Upper lobe of left lung (tissue), 4 donors: ENCODE measurements around the gene EXOC4.

Experiments used
- CTCF ChIP-seq, 6 experiments: fragments of 450-650 bp in 4 of 6; fragments of 200-600 bp in 2 of 6; sonication (generic) in 2 of 6; IDR thresholded peaks; one replicate each; pipeline ENCODE4 v1.5.1; 2016 to 2019; ENCODE audit warnings: antibody characterized with exemption in 6 of 6
- EP300 ChIP-seq, 4 donors: sonication (generic); formaldehyde crosslinking; IDR thresholded peaks; one replicate each; pipeline ENCODE4 v1.5.1; 2017; ENCODE audit warnings: antibody characterized with exemption in 4 of 4, control low read depth in 2 of 4
- POLR2A ChIP-seq, 4 donors: fragments of 450-650 bp; IDR thresholded peaks; one replicate each; pipeline ENCODE4 v1.5.1; 2016 to 2017; ENCODE audit warnings: antibody characterized with exemption in 4 of 4, mild to moderate bottlenecking in 2 of 4

GRCh38 chr7:133583545-133584171, 330.8 kb downstream of the EXOC4 start:
- TF ChIP-seq POLR2A (IDR thresholded peaks at IDR 0.05) (no peak), EP300 (IDR thresholded peaks at IDR 0.05) (no peak), CTCF (IDR thresholded peaks at IDR 0.05) (no peak)
